ENCODE measurements around the gene PCDHA12.
"Not testable (repeated sequence)": the region's sequence is repeated elsewhere in the genome, so short reads cannot be mapped to it uniquely, and the experiment has no call there.

The PCDHA12 gene, protein sequence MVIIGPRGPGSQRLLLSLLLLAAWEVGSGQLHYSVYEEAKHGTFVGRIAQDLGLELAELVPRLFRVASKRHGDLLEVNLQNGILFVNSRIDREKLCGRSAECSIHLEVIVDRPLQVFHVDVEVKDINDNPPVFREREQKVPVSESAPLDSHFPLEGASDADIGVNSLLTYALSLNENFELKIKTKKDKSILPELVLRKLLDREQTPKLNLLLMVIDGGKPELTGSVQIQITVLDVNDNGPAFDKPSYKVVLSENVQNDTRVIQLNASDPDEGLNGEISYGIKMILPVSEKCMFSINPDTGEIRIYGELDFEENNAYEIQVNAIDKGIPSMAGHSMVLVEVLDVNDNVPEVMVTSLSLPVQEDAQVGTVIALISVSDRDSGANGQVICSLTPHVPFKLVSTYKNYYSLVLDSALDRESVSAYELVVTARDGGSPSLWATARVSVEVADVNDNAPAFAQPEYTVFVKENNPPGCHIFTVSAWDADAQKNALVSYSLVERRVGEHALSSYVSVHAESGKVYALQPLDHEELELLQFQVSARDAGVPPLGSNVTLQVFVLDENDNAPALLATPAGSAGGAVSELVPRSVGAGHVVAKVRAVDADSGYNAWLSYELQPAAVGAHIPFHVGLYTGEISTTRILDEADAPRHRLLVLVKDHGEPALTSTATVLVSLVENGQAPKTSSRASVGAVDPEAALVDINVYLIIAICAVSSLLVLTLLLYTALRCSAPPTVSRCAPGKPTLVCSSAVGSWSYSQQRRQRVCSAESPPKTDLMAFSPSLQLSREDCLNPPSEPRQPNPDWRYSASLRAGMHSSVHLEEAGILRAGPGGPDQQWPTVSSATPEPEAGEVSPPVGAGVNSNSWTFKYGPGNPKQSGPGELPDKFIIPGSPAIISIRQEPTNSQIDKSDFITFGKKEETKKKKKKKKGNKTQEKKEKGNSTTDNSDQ

DNA sequence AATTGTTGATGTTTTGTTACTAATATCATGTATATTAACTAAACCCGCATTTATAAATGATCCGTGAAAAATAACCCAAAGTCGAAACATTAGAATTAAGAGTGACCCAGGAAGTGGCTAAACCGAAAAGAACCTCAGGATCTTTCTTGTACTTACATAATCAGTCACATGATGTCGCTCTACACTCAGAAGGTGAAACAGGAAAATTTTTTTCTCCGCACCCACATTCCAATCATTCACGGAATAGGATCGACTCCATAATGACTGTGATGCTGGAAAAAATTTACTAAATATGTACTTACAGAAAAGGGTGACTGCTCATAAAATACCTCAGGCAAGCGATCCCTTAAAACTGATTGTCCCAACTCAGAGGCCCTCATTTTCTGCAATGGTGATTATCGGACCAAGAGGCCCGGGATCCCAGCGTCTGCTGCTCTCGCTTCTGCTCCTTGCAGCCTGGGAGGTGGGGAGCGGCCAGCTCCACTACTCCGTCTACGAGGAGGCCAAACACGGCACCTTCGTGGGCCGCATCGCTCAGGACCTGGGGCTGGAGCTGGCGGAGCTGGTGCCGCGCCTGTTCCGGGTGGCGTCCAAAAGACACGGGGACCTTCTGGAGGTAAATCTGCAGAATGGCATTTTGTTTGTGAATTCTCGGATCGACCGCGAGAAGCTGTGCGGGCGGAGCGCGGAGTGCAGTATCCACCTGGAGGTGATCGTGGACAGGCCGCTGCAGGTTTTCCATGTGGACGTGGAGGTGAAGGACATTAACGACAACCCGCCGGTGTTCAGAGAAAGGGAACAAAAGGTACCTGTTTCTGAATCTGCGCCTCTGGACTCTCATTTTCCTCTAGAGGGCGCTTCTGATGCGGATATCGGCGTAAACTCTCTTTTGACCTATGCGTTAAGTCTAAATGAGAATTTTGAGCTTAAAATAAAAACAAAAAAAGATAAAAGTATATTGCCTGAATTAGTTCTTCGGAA lies at the start of gene PCDHA12:
Gene PCDHA12, plus strand, starts transcription at position 224 of the 981 bp plus-strand sequence. Its CDS starts 165 bp downstream, at position 389.
- no peak for DNase-seq

DNA sequence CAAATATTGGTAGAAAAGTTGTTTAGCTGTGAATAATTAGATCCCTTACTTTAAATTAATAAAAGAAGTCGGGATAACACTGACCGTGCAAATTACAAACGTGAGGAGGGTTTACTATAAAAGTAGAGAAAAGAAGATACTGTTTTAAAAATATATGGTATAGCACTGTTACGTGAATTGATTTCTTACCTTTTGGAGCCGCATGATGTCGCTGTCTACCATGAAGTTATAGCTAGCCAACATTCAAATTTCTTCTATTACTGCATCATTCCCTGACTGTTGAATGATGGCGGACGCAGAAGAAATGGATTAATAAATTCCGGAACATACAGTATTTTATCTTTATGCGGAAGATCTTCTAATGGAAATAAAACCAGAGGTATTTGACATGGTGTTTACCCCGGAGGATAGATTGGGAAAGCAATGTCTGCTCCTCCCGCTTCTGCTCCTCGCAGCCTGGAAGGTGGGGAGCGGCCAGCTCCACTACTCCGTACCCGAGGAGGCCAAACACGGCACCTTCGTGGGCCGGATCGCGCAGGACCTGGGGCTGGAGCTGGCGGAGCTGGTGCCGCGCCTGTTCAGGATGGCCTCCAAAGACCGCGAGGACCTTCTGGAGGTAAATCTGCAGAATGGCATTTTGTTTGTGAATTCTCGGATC lies 47.3 kb upstream of the PCDHA12 start, which contains the start of gene PCDHA6:
Gene PCDHA6, plus strand, starts transcription at position 257 of the 658 bp plus-strand sequence. Its CDS starts 132 bp downstream, at position 389.
- no peak for DNase-seq

DNA sequence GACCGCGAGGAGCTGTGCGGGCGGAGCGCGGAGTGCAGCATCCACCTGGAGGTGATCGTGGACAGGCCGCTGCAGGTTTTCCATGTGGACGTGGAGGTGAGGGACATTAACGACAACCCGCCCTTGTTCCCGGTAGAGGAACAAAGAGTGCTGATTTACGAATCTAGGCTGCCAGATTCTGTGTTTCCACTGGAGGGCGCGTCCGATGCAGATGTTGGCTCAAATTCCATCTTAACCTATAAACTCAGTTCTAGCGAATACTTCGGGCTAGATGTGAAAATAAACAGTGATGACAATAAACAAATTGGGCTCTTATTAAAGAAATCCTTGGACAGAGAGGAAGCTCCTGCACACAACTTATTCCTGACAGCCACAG lies 46.8 kb upstream of the PCDHA12 start:
- DNase-seq = no peak

DNA sequence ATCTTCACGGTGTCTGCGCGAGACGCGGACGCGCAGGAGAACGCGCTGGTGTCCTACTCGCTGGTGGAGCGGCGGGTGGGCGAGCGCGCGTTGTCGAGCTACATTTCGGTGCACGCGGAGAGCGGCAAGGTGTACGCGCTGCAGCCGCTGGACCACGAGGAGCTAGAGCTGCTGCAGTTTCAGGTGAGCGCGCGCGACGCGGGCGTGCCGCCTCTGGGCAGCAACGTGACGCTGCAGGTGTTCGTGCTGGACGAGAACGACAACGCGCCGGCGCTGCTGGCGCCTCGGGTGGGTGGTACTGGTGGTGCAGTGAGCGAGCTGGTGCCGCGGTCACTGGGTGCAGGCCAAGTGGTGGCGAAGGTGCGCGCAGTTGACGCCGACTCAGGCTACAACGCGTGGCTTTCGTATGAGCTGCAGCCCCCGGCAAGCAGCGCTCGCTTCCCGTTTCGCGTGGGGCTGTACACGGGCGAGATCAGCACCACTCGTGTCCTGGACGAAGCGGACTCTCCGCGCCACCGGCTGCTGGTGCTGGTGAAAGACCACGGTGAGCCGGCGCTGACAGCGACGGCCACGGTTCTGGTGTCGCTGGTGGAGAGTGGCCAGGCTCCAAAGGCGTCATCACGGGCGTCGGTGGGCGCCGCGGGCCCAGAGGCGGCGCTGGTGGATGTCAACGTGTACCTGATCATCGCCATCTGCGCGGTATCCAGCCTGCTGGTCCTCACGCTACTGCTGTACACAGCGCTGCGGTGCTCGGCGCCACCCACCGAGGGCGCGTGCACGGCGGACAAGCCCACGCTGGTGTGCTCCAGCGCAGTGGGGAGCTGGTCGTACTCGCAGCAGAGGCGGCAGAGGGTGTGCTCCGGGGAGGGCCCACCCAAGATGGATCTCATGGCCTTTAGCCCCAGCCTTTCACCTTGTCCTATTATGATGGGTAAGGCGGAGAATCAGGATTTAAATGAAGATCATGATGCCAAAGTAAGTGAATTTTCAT lies 45.3 kb upstream of the PCDHA12 start:
- DNase-seq = not testable (repeated sequence)

GRCh38 chr5:140833993-140834392 lies 41.1 kb upstream of the PCDHA12 start, which contains the start of gene PCDHA7:
PCDHA7 (plus strand) TSS chr5:140834269; CDS start chr5:140834384, 115 bp downstream.
- no peak for DNase-seq

- DNase-seq = not testable (repeated sequence)
Measured at GRCh38 chr5:140834439-140835008, 40.6 kb upstream of the PCDHA12 start.

GRCh38 chr5:140835622-140836510 lies 39.2 kb upstream of the PCDHA12 start:
- DNase-seq = no peak

GRCh38 chr5:140840978-140841962 lies 33.8 kb upstream of the PCDHA12 start, which contains the start of gene PCDHA8:
PCDHA8 (plus strand) TSS chr5:140841187; CDS start chr5:140841322, 135 bp downstream.
- no peak for DNase-seq

- DNase-seq = no peak
Measured at GRCh38 chr5:140842798-140843733, 32.0 kb upstream of the PCDHA12 start.

DNA sequence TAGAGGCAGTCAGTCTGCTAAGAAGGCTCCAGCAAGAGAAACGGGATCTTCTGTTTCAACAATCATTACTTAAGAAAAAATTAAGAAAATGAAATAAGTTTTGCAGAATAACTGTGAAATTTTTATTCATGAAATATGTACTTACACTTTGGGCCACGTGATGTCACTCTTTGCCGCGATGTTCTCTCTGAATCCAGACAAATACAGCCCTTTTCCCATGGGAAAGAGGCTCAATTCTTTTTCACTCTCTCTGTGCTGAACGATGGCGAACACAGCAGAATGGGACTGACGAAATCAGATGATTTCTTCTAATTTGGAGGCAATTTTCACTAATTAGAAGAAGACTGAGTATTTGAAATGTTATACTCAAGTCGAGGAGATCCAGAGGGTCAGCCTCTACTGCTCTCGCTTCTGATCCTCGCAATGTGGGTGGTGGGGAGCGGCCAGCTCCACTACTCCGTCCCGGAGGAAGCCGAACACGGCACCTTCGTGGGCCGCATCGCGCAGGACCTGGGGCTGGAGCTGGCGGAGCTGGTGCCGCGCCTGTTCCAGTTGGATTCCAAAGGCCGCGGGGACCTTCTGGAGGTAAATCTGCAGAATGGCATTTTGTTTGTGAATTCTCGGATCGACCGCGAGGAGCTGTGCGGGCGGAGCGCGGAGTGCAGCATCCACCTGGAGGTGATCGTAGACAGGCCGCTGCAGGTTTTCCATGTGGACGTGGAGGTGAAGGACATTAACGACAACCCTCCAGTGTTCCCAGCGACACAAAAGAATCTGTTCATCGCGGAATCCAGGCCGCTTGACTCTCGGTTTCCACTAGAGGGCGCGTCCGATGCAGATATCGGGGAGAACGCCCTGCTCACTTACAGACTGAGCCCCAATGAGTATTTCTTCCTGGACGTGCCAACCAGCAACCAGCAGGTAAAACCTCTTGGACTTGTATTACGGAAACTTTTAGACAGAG lies 26.7 kb upstream of the PCDHA12 start, which contains the start of gene PCDHA9:
Gene PCDHA9, plus strand, starts transcription at position 244 of the 964 bp plus-strand sequence. Its CDS starts 114 bp downstream, at position 358.
- not testable (repeated sequence) for DNase-seq

GRCh38 chr5:140849831-140850634 lies 25.1 kb upstream of the PCDHA12 start:
- DNase-seq = not testable (repeated sequence)

GRCh38 chr5:140855772-140856674 lies 19.1 kb upstream of the PCDHA12 start, which contains the start of gene PCDHA10:
PCDHA10 (plus strand) TSS chr5:140855897; CDS start chr5:140856049, 152 bp downstream.
- DNase-seq = no peak

Data from CD4-positive, alpha-beta T cell treated with Interleukin-17A for 1 hour (primary cell).